Measurements from ENCODE around the gene PRPF40B.

Gene PRPF40B

GRCh38 chr12:49658276-49658675 lies 34.9 kb downstream of the PRPF40B start:
- no peak overlapping the region for H3K27ac ChIP-seq (ENCODE audit: low read depth, low read length)
- H3K4me3 ChIP-seq (ENCODE audit: insufficient read depth, low read length, poor library complexity, severe bottlenecking) = no peak overlapping the region

GRCh38 chr12:49659753-49660152 lies 36.4 kb downstream of the PRPF40B start:
- Histone ChIP-seq H3K9ac (ENCODE audit: low read length) (no peak overlapping the region), H4K20me1 (ENCODE audit: low read depth, low read length) (no peaks in the 10 kb centered on the region), H3K9me3 (ENCODE audit: insufficient read depth, low read length) (no peaks in the 10 kb centered on the region), H3K9me2 (replicated peaks; ENCODE audit: insufficient read depth, low read length) (no peaks in the 10 kb centered on the region), H3K79me2 (ENCODE audit: insufficient read depth, low read length) (no peaks in the 10 kb centered on the region), H3K27me3 (ENCODE audit: low read length) (no peaks in the 10 kb centered on the region), H3F3A (ENCODE audit: insufficient read depth) (no peaks in the 10 kb centered on the region), H3K4me3 (ENCODE audit: insufficient read depth, low read length, poor library complexity, severe bottlenecking) (no peak overlapping the region), H3K4me2 (ENCODE audit: low read depth, low read length, poor library complexity, severe bottlenecking) (no peak overlapping the region), H3K36me3 (ENCODE audit: low read length) (no peaks in the 10 kb centered on the region), H2AFZ (ENCODE audit: low read depth, low read length, severe bottlenecking) (no peak overlapping the region), H3K27ac (ENCODE audit: low read depth, low read length) (0 out of 2 replicates have a peak overlapping the region, but pooled peaks have one; percentile 17)
- TF ChIP-seq EZH2phosphoT487 (conservative IDR thresholded peaks at IDR 0.05; ENCODE audit: low read length) (no peak), CTCF (IDR thresholded peaks at IDR 0.05; ENCODE audit: insufficient read depth, low read length, poor library complexity, severe bottlenecking) (no peak)

More at GRCh38 chr12:49658276-49658675, 34.9 kb downstream of the PRPF40B start:
- no peaks in the 10 kb centered on the region for H3K9me2 ChIP-seq (replicated peaks; ENCODE audit: insufficient read depth, low read length)
- H3K79me2 ChIP-seq (ENCODE audit: insufficient read depth, low read length) = no peaks in the 10 kb centered on the region
- H3F3A ChIP-seq (ENCODE audit: insufficient read depth) = no peaks in the 10 kb centered on the region
- no peak overlapping the region for H3K4me2 ChIP-seq (ENCODE audit: low read depth, low read length, poor library complexity, severe bottlenecking)
- no peaks in the 10 kb centered on the region for H3K27me3 ChIP-seq (ENCODE audit: low read length)
- no peak for TF ChIP-seq EZH2phosphoT487 (conservative IDR thresholded peaks at IDR 0.05; ENCODE audit: low read length)
- no peaks in the 10 kb centered on the region for H4K20me1 ChIP-seq (ENCODE audit: low read depth, low read length)
- H3K36me3 ChIP-seq (ENCODE audit: low read length) = no peaks in the 10 kb centered on the region
- H3K9me3 ChIP-seq (ENCODE audit: insufficient read depth, low read length) = no peaks in the 10 kb centered on the region
- H2AFZ ChIP-seq (ENCODE audit: low read depth, low read length, severe bottlenecking) = no peak overlapping the region
- H3K9ac ChIP-seq (ENCODE audit: low read length) = no peak overlapping the region

- no peaks in the 10 kb centered on the region for H4K20me1 ChIP-seq (ENCODE audit: low read depth, low read length)
- peak overlapping the region; percentile 86 for H3K27ac ChIP-seq (ENCODE audit: low read depth, low read length)
- peak overlapping the region; percentile 1 for H3K4me2 ChIP-seq (ENCODE audit: low read depth, low read length, poor library complexity, severe bottlenecking)
- TF ChIP-seq EZH2phosphoT487 (conservative IDR thresholded peaks at IDR 0.05; ENCODE audit: low read length) (no peak), CTCF (IDR thresholded peaks at IDR 0.05; ENCODE audit: insufficient read depth, low read length, poor library complexity, severe bottlenecking) (no peak)
- no peak overlapping the region for H2AFZ ChIP-seq (ENCODE audit: low read depth, low read length, severe bottlenecking)
- no peaks in the 10 kb centered on the region for H3K9me2 ChIP-seq (replicated peaks; ENCODE audit: insufficient read depth, low read length)
- no peak overlapping the region for H3K9ac ChIP-seq (ENCODE audit: low read length)
- H3K4me3 ChIP-seq (ENCODE audit: insufficient read depth, low read length, poor library complexity, severe bottlenecking) = no peak overlapping the region
- H3K27me3 ChIP-seq (ENCODE audit: low read length) = no peaks in the 10 kb centered on the region
- no peaks in the 10 kb centered on the region for H3K36me3 ChIP-seq (ENCODE audit: low read length)
- H3K79me2 ChIP-seq (ENCODE audit: insufficient read depth, low read length) = no peaks in the 10 kb centered on the region
- H3F3A ChIP-seq (ENCODE audit: insufficient read depth) = no peaks in the 10 kb centered on the region
- H3K9me3 ChIP-seq (ENCODE audit: insufficient read depth, low read length) = no peaks in the 10 kb centered on the region
Measured at GRCh38 chr12:49661191-49661590, 37.8 kb downstream of the PRPF40B start.

GRCh38 chr12:49661746-49662145 lies 38.4 kb downstream of the PRPF40B start:
- TF ChIP-seq CTCF (IDR thresholded peaks at IDR 0.05; ENCODE audit: insufficient read depth, low read length, poor library complexity, severe bottlenecking) (no peak), EZH2phosphoT487 (conservative IDR thresholded peaks at IDR 0.05; ENCODE audit: low read length) (no peak)
- no peaks in the 10 kb centered on the region for H3K79me2 ChIP-seq (ENCODE audit: insufficient read depth, low read length)
- H2AFZ ChIP-seq (ENCODE audit: low read depth, low read length, severe bottlenecking) = no peak overlapping the region
- H3K36me3 ChIP-seq (ENCODE audit: low read length) = no peaks in the 10 kb centered on the region
- no peaks in the 10 kb centered on the region for H3F3A ChIP-seq (ENCODE audit: insufficient read depth)
- H3K4me3 ChIP-seq (ENCODE audit: insufficient read depth, low read length, poor library complexity, severe bottlenecking) = no peak overlapping the region
- peak overlapping the region; percentile 1 for H3K4me2 ChIP-seq (ENCODE audit: low read depth, low read length, poor library complexity, severe bottlenecking)
- H4K20me1 ChIP-seq (ENCODE audit: low read depth, low read length) = no peaks in the 10 kb centered on the region
- H3K27ac ChIP-seq (ENCODE audit: low read depth, low read length) = peak overlapping the region; percentile 86
- H3K9me3 ChIP-seq (ENCODE audit: insufficient read depth, low read length) = no peaks in the 10 kb centered on the region
- H3K27me3 ChIP-seq (ENCODE audit: low read length) = no peaks in the 10 kb centered on the region
- H3K9ac ChIP-seq (ENCODE audit: low read length) = no peak overlapping the region
- H3K9me2 ChIP-seq (replicated peaks; ENCODE audit: insufficient read depth, low read length) = no peaks in the 10 kb centered on the region
